Measurements from ENCODE around the gene DYNC1I2.

DYNC1I2 gene

DNA sequence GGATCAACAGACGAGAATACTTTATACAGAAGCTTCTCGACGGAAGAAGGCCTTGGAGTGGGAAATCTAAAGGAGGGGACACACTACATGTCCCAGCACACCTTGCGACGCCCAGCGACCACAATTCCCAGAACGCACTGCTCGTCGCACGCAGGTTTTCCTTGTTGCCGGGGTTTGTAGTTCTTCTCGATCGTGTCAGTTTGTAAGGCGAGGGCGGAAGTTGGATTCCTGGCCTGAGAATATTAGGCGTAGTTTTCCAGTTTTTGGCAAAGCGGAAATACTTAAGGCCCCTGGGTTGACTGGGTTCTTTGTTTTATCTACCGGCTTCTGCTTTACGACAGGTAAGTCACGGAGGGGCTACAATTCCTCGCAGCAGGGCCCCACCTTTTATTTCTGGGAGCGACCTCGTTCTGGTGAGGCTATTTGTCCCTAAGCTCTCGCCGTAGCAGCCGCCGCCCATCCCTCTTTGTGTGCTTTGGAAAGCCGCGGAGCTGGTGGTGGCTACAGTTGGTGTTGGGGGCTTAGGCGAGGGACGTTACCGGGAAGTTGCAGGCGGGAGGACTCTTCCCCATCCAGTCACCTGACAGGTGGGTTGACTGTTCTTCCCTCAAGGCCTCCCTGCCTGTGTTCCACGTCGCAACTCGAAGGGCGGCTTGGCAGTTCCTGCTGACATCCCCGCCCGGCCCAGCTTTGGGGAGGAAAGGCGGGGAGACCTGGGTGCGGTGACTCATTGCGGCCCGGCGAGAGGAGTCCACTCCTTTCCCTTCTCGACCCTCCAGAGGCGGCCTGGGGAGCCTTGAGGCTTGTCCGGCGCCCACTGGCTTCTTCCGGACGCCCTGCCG, at the start of gene DYNC1I2:
Gene DYNC1I2, plus strand, starts transcription at position 183 of the 842 bp plus-strand sequence. CDS start 2,687 bp downstream, outside the sequence.
- peak; percentile 77 for DNase-seq

- DNase-seq: no peak
These were observed 35.4 kb upstream of the DYNC1I2 start for GRCh38 chr2:171651667-171652415.

- DNase-seq: no peak
These were observed 34.9 kb upstream of the DYNC1I2 start for GRCh38 chr2:171652416-171652785.

GRCh38 chr2:171655586-171655985, 31.7 kb upstream of the DYNC1I2 start:
- DNase-seq: no peak

- DNase-seq: no peak
These were observed 20.2 kb upstream of the DYNC1I2 start for GRCh38 chr2:171667041-171667440.

- DNase-seq: no peak
These were observed 19.1 kb upstream of the DYNC1I2 start for GRCh38 chr2:171668183-171668582.

GRCh38 chr2:171669121-171669520, 18.1 kb upstream of the DYNC1I2 start:
- DNase-seq: no peak

DNA sequence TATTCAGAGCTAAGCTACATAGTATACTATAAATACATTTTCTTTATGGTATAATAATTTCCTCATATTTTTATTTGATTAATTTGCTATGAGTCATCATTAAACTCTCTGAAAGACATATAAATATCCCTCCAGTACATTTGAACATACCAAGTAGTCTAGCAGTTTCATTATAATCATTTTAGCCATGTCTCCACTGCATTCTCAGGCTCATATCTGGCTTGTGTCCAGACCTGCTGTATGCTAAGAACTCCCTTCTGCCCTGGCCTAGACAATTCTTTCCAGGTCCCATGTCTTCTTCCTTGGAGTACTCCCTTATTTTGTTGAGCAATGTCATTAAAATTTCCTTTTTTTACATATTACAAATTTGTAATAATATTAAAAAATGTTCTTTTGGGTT, 16.6 kb upstream of the DYNC1I2 start:
- DNase-seq: no peak

- no peak for DNase-seq
These were observed 15.4 kb upstream of the DYNC1I2 start for GRCh38 chr2:171671867-171672266.

- DNase-seq: no peak
These were observed 13.4 kb upstream of the DYNC1I2 start for GRCh38 chr2:171673905-171674304.

DNA sequence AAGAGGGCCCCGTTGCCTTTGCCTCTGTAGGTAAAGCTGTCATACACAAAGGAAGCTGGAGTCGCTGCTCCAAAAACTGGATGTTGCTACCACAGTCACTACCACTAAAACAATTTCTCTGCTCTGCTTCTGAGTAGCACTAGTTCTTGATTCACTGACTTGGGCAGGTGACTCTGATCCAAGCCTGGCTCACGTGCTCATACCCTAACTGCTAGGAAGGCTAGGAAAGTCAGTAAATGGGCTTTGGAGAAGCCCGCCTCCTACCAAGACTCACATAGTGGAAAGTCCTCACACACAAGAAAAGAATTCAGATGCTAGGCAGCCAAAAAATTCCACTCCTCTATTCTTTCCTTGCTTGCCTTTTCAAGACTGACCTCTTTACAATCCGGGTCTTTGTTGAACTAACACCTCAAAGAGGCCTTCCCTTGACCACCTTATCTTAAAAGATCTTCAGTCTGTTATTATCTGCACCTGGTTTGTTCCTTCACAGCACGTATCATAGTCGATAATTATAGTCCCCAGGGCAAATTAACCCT, 11.4 kb upstream of the DYNC1I2 start:
- DNase-seq: no peak

DNA sequence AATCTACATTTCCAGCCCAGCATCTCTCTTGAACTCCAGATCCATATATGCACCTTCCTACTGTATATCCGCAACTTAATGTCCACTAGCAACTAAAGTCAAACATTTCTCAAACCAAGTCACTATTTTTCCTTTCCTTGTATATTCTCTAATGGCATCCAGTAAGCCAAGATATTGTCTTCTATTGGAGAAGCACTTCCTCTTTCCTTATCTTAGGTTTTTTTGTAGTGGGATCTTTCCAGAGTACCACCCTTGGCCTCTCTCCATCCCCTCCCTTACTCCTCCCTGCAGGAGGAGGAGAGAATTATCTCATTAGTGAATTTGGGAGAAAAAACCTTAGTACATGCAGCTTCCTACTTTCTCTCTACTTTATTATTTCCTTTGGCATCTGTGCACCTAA, 8.7 kb upstream of the DYNC1I2 start:
- no peak for DNase-seq

DNA sequence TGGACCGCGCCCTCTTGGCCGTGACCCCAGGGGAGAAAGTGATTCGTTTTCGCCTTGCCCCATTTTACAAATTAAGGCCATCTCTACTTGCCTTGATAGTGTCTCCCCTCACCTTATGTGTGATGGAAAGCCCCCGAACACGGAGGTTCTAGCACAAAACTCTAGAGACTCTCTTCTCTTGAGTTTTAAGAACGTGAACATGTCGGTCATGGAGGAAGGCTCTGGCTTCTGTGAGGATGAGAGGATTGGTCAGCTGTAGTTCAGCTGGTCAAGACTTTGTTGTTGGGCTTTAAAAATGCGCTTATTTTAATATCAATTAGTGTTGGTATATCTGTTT, 828 bp downstream of the DYNC1I2 start:
- no peak for DNase-seq

GRCh38 chr2:171692331-171692730, 5.1 kb downstream of the DYNC1I2 start:
- DNase-seq: no peak

GRCh38 chr2:171702781-171703556, 15.7 kb downstream of the DYNC1I2 start:
- DNase-seq: no peak

GRCh38 chr2:171703574-171704347, 16.5 kb downstream of the DYNC1I2 start:
- DNase-seq: no peak

- DNase-seq: no peak
These were observed 19.0 kb downstream of the DYNC1I2 start for GRCh38 chr2:171706152-171706803.

DNA sequence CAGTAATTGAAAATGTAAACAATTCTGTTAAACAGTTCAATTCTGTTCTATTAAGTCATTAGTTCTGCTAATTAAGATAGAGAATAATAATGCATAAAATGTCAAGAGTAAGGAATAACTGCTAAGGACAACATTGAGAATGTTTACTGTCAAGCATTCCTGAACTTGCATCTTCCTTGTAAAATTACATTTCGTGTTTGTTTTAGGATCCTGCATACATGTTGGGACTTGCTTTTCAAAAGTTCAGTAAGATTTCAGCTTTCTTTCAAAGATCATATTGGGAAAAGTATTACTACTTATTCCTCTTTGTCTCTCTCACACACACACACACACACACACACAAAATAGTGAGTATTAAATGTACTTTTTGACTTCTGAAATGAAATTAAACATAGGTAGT, 20.5 kb downstream of the DYNC1I2 start:
- DNase-seq: no peak

DNA sequence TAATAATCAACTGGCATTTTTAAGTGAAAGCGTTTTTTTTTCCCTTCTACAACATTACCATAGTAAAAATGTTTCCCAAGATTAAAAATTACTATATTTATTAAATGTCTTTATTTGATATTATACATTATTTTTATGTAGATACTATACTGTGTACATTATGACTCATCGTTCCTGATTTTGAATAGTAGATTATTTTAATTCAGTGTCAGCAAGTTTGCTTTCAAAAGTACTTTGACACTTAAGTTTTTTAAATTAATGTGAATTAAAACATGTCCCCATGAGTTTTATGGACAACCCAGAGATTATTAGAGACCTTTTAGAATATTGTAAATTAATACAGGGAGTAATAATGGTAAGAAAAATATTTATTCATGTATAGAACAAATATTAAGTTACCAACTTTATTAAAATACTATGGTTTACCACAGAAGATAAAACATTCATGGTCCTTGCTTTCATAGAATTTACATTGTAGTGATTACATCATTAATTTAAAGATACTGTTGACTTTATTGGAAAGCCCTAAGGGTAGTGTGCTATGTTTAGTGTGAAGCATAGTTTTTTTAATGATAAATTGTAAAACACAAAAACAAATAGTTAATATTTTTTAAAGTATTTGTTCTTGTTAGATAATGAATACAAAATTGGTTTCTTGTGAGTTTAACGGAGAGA, 21.9 kb downstream of the DYNC1I2 start:
- DNase-seq: no peak

DNA sequence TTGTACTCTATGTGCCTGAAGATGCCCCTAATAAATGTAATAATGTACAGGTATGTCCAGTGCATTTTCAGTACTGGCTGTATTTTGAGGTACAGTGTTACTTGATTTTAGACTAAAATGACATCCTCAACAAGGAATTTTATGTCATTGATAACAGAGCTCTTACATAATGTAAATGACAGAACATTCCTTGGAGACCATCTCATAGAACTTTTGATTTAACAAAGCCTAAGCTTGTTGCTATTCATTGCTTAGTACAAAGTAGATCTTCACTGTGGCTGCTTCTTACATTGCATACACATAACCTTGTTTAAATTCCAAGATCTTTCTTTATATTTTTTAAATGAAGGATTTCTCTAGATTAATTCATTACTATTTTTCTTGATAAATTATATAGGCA, 24.1 kb downstream of the DYNC1I2 start:
- DNase-seq: no peak

DNA sequence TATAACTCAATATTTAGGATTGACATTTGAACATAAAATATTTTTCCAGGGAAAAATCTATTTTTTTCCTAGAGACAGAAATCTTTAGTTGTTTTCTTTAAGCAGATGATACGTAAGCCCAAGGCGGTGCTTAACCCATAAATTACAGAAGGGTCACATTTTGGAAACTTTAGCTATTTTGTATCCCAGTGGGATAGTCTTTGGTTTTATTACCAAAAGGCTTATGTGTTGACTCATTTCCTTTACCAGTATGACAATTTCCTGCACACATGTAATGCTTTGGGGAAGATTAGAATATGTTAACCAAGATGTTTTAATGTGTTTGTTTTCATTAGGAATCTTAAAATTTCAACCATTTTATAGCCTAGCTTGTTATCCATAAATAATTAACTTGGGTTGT, 24.8 kb downstream of the DYNC1I2 start:
- no peak for DNase-seq
